NCI-H774 (cell line): Measurements from ENCODE around the gene GNRH2.
"Not testable (repeated sequence)": the region's sequence is repeated elsewhere in the genome, so short reads cannot be mapped to it uniquely, and the experiment has no call there.

Experiments
- DNase-seq: peaks from one replicate; lab custom pipeline; 2025; lab: John Stamatoyannopoulos, UW

GNRH2 gene

GRCh38 chr20:3073251-3073643 lies 29.8 kb downstream of the GNRH2 start:
- DNase-seq, result not testable (repeated sequence)

GRCh38 chr20:3074812-3075211 lies 31.4 kb downstream of the GNRH2 start:
- no peak for DNase-seq

- DNase-seq, result not testable (repeated sequence)
These were observed 31.9 kb downstream of the GNRH2 start for GRCh38 chr20:3075315-3075714.

- no peak for DNase-seq
These were observed 34.3 kb downstream of the GNRH2 start for GRCh38 chr20:3077618-3078134.

GRCh38 chr20:3080939-3081388 lies 37.5 kb downstream of the GNRH2 start:
- DNase-seq, result no peak

GRCh38 chr20:3081641-3082040 lies 38.2 kb downstream of the GNRH2 start:
- no peak for DNase-seq

- DNase-seq, result no peak
These were observed 39.0 kb downstream of the GNRH2 start for GRCh38 chr20:3082306-3082951.

- DNase-seq, result no peak
These were observed 39.8 kb downstream of the GNRH2 start for GRCh38 chr20:3082955-3083952.

GRCh38 chr20:3084283-3084985 lies 41.0 kb downstream of the GNRH2 start, which contains the start of gene AVP:
Gene AVP (minus strand): TSS chr20:3084724. CDS start chr20:3084674, 50 bp downstream.
- DNase-seq, result no peak

GRCh38 chr20:3084986-3085360 lies 41.6 kb downstream of the GNRH2 start:
- no peak for DNase-seq

GRCh38 chr20:3085571-3086072 lies 42.2 kb downstream of the GNRH2 start:
- DNase-seq, result no peak

- no peak for DNase-seq
These were observed 44.6 kb downstream of the GNRH2 start for GRCh38 chr20:3088031-3088430.

GRCh38 chr20:3090565-3090964 lies 47.1 kb downstream of the GNRH2 start:
- no peak for DNase-seq

- DNase-seq, result no peak
These were observed 49.4 kb downstream of the GNRH2 start for GRCh38 chr20:3092611-3093379.

- DNase-seq, result no peak
These were observed 50.5 kb downstream of the GNRH2 start for GRCh38 chr20:3093861-3094361.

GRCh38 chr20:3094848-3095629 lies 51.6 kb downstream of the GNRH2 start:
- DNase-seq, result no peak
